ENCODE results near the gene FSTL4.
"Not testable (repeated sequence)": the region's sequence is repeated elsewhere in the genome, so short reads cannot be mapped to it uniquely, and the experiment has no call there.

The FSTL4 gene

GRCh38 chr5:133456933-133457402 is 155.4 kb downstream of the FSTL4 start:
- DNase-seq (ENCODE audit: low spot score): peak; percentile 51

- DNase-seq (ENCODE audit: low spot score): no peak
Observed at GRCh38 chr5:133455676-133456075, 156.7 kb downstream of the FSTL4 start.

DNA sequence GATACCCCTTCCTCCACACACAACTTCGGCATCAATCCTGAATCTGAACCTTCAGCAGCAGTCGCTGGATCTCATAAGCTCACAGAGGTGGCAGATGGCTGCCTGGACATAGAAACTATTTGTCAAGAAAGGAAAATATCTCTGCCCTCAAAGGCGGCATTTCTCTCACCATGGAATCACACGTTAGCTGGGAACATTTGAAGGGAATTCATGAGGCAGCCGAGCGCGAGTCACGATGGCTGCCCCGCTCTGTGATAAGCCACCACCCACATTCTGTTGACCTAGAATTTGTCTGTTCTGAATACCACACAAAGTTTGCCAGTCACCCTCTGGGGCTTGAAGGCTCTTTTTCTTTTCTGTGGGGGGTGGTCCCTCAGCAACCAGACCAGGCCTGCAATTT is 157.9 kb downstream of the FSTL4 start:
- DNase-seq (ENCODE audit: low spot score): no peak

DNA sequence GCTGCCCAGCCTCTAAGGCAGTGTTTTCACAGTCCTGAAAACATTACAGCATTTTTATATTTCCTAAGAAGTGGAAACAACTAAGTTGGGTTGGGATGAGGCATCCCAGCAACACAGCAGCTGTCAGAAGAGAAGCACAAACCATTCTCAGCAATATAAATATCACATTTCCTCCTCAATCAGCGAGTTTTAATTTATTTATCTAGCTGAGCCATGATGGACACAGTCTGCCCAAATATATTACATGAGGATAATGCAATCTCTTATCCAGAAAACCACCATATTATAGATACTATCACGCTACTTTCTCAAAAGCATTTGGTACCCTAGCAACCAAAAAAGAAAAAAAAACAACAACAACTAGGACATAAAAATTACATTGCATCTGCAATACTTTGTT is 158.5 kb downstream of the FSTL4 start:
- no peak for DNase-seq (ENCODE audit: low spot score)

- DNase-seq (ENCODE audit: low spot score): no peak
Observed at GRCh38 chr5:133453084-133453780, 159.1 kb downstream of the FSTL4 start.

DNA sequence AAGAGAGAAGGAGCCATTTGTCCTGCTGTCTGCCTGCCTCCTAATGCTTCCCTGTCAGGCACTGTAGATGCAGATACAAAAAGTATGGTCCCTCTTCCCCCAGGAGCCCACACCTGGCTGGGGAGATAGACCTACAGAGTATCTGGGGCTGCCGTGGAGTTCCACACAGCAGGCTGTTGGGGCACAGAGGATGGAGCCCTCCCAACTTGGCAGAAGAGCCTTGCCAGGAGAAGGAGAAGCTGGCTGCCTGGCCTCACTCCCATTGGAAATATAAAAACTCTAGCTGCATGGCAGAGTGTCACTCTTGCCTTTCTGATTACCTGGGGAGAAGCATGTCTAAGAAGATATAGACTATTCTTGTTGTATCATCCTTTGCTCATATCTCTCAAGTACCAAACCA is 160.4 kb downstream of the FSTL4 start:
- no peak for DNase-seq (ENCODE audit: low spot score)

- DNase-seq (ENCODE audit: low spot score): no peak
Observed at GRCh38 chr5:133450286-133450685, 162.1 kb downstream of the FSTL4 start.

DNA sequence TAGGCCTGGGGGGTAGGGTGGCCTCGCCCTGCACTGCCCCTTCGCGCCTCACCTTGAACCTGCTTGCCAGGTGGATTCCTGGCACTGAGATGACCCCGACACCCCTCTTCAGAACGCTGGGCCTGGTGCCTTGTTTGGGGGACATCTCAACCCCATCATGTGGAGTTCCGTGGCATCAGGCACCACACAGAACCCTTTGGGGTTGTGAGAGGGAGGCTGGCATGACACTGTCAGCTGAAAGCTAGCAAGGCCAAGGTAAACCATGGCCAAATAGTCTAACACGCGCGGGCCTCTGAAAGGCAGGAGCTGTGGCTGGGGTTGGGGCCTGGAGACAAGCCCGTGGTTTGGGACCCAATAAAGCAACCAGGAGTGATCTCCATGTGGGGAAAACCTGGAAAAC is 163.2 kb downstream of the FSTL4 start:
- no peak for DNase-seq (ENCODE audit: low spot score)

- DNase-seq (ENCODE audit: low spot score): no peak
Observed at GRCh38 chr5:133446440-133446839, 165.9 kb downstream of the FSTL4 start.

GRCh38 chr5:133445744-133446143 is 166.6 kb downstream of the FSTL4 start:
- DNase-seq (ENCODE audit: low spot score): no peak

GRCh38 chr5:133445204-133445603 is 167.1 kb downstream of the FSTL4 start:
- DNase-seq (ENCODE audit: low spot score): not testable (repeated sequence)

- no peak for DNase-seq (ENCODE audit: low spot score)
Observed at GRCh38 chr5:133444711-133445110, 167.6 kb downstream of the FSTL4 start.

GRCh38 chr5:133441166-133441815 is 171.1 kb downstream of the FSTL4 start:
- DNase-seq (ENCODE audit: low spot score): no peak

GRCh38 chr5:133440467-133441115 is 171.8 kb downstream of the FSTL4 start:
- DNase-seq (ENCODE audit: low spot score): no peak

DNA sequence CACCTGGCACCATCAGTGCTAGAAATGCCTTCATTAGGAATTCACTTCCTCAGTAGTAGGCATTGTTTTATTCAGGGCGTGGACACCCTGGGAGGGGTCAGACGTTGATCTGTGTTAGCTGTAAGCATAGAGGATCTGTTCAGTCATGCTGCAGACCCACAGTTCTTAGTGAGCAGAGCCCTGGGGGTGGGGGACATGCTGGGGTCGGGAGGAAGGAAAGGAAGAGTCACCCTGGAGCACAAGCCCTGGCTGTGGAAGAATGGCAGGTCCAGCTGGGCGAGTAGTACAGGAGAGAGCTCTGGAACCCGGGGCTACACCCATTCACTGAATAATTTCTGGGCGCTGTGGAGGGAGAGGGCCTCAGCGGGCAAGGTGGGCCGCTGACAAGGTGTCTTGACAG is 172.5 kb downstream of the FSTL4 start:
- no peak for DNase-seq (ENCODE audit: low spot score)

GRCh38 chr5:133438487-133438886 is 173.9 kb downstream of the FSTL4 start:
- no peak for DNase-seq (ENCODE audit: low spot score)

DNA sequence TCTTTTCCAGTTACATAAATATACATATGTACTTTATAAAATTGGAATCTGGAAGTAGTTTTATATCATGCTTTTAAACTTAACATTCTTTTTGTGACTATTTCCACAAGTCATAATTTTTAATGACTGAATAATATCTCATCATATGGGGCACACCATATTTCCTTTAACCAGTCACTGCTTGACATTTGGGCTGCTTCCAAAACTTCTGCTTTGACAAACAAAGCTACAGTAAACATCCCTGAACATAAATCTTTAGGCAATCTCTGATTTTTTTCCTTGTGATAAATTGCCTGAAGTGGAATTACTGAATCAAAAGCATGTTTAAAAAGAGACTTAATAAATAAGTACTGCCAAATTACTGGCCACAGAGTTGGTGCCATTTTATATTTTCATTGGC is 178.0 kb downstream of the FSTL4 start:
- DNase-seq (ENCODE audit: low spot score): no peak

DNA sequence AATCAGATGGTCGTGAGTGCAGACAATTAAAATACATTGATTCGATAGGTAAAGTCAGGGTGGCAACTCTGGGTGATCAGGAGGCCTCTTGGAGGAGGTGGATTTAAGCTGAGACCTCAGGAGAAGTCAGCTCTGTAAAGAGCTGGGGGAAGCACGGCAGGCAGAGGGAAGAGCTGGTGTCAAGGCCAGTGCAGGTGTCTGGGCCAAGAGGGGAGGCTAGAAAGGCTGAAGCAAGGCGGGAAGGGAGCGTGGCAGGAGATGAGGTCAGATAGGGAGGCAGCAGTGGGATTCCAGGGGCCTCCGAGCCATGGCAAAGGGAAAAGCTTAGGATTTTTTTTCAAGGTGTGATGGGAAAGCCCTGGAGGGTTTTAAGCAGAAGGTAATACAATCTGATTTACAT is 178.7 kb downstream of the FSTL4 start:
- DNase-seq (ENCODE audit: low spot score): no peak

GRCh38 chr5:133432956-133433532 is 179.3 kb downstream of the FSTL4 start:
- DNase-seq (ENCODE audit: low spot score): no peak

GRCh38 chr5:133431326-133431865 is 180.9 kb downstream of the FSTL4 start:
- no peak for DNase-seq (ENCODE audit: low spot score)

- DNase-seq (ENCODE audit: low spot score): no peak
Observed at GRCh38 chr5:133430095-133430494, 182.2 kb downstream of the FSTL4 start.

- DNase-seq (ENCODE audit: low spot score): no peak
Observed at GRCh38 chr5:133429046-133429445, 183.3 kb downstream of the FSTL4 start.
